H1 (cell line): ENCODE data around the gene PCCA. TPM values are rescaled to one million over a fixed set of nuclear protein-coding genes. Genes with fewer than 3 reads are reported as not detected.

Experiments used
- CTCF ChIA-PET: fragments of 300-600 bp; sonication (Branson Sonifier 250); formaldehyde crosslinking; loops from one replicate; lab custom pipeline; 2021; ENCODE audit not compliant: partially characterized antibody; lab: Charles Lee
- POLR2A ChIA-PET: fragments of 300-600 bp; sonication (Branson Sonifier 250); formaldehyde crosslinking; loops from one replicate; lab custom pipeline; 2021; ENCODE audit warnings: inconsistent platforms; ENCODE audit not compliant: partially characterized antibody; lab: Charles Lee
- DNase-seq, 2 experiments: peaks; one replicate each; pipeline versions ENCODE4 v3.0.0 to v3.0.0-alpha.2; 2010 to 2022; ENCODE audit warnings: low spot score in 2 of 2, low read depth in 1 of 2, mixed read lengths in 1 of 2
- FAIRE-seq: peaks from 2 replicates; lab custom pipeline; 2011; peaks lifted over from hg19 to GRCh38; lab: Jason Lieb, UNC
- H2AFZ ChIP-seq: 2 replicates; pipeline ENCODE4 v1.8.1; 2012; ENCODE audit warnings: low read length, inconsistent platforms
- H2AK5ac ChIP-seq: 2 replicates; pipeline ENCODE4 v1.6.1; 2013; ENCODE audit warnings: low read depth, low read length
- H2BK120ac ChIP-seq: replicated peaks from 2 replicates; pipeline ENCODE3; 2013; ENCODE audit warnings: low read depth, low read length, inconsistent platforms
- H2BK12ac ChIP-seq: 2 replicates; pipeline ENCODE4 v1.6.1; 2013; ENCODE audit warnings: low read depth, low read length
- H2BK15ac ChIP-seq: 2 replicates; pipeline ENCODE4 v1.6.1; 2013; ENCODE audit warnings: low read length
- H2BK20ac ChIP-seq: 2 replicates; pipeline ENCODE4 v1.6.1; 2013; ENCODE audit warnings: low read length
- H2BK5ac ChIP-seq: 2 replicates; pipeline ENCODE4 v1.6.1; 2013; ENCODE audit warnings: low read depth, low read length
- H3K14ac ChIP-seq: 2 replicates; pipeline ENCODE4 v1.6.1; 2013; ENCODE audit warnings: inconsistent platforms; ENCODE audit not compliant: insufficient read length
- H3K18ac ChIP-seq: 2 replicates; pipeline ENCODE4 v1.6.1; 2013; ENCODE audit warnings: low read length; ENCODE audit errors: extremely low read depth
- H3K23ac ChIP-seq: 2 replicates; pipeline ENCODE4 v1.6.1; 2013; ENCODE audit warnings: inconsistent platforms; ENCODE audit not compliant: insufficient read length
- H3K23me2 ChIP-seq: 2 replicates; pipeline ENCODE4 v1.6.1; 2013; ENCODE audit warnings: low read depth, low read length
- H3K27ac ChIP-seq: 2 replicates; pipeline ENCODE4 v1.6.1; 2011; ENCODE audit warnings: low read depth, low read length, inconsistent platforms
- H3K27me3 ChIP-seq, 4 experiments: replicated peaks in 1 of 4; 1 replicate in 1 of 4; 2 replicates in 3 of 4; pipeline versions ENCODE4 v1.6.1 to v1.8.1; 2011 to 2013; ENCODE audit warnings: low read length in 3 of 4, mild to moderate bottlenecking in 3 of 4, inconsistent platforms in 2 of 4, mixed read lengths in 2 of 4, moderate library complexity in 1 of 4; ENCODE audit not compliant: control insufficient read depth in 3 of 4, insufficient read depth in 3 of 4; ENCODE audit errors: extremely low read depth in 1 of 4
- H3K36me3 ChIP-seq, 4 experiments: 2 replicates each; pipeline versions ENCODE4 v1.6.1 to v1.8.1; 2011 to 2013; ENCODE audit warnings: mild to moderate bottlenecking in 4 of 4, low read length in 3 of 4, moderate library complexity in 2 of 4, control low read depth in 1 of 4, inconsistent platforms in 1 of 4; ENCODE audit not compliant: insufficient read depth in 4 of 4, control insufficient read depth in 2 of 4
- H3K4ac ChIP-seq: replicated peaks from 2 replicates; pipeline ENCODE3; 2013; ENCODE audit warnings: low read length, low read depth, mixed read lengths, inconsistent platforms; ENCODE audit not compliant: insufficient read length
- H3K4me1 ChIP-seq, 4 experiments: replicated peaks in 1 of 4; 1 replicate in 1 of 4; 2 replicates in 3 of 4; pipeline versions ENCODE4 v1.6.1 to v1.8.1; 2011 to 2013; ENCODE audit warnings: low read length in 3 of 4, inconsistent platforms in 2 of 4, mixed read lengths in 1 of 4; ENCODE audit not compliant: insufficient read depth in 4 of 4, control insufficient read depth in 3 of 4
- H3K4me2 ChIP-seq, 2 experiments: 2 replicates each; pipeline versions ENCODE4 v1.6.1 to v1.8.1; 2011 to 2013; ENCODE audit warnings: low read depth in 2 of 2, low read length in 2 of 2, control low read depth in 1 of 2, inconsistent platforms in 1 of 2, mild to moderate bottlenecking in 1 of 2; ENCODE audit not compliant: insufficient read depth in 1 of 2
- H3K4me3 ChIP-seq, 4 experiments: fragments of 200-600, 300-600 bp in 1 of 4; sonication (generic), shearing (Covaris generic), sonication (Bioruptor Twin) in 1 of 4; 2 replicates each; pipeline versions ENCODE4 v1.5.1 to v1.8.1; 2011 to 2016; ENCODE audit warnings: low read length in 4 of 4, low read depth in 3 of 4, control low read depth in 2 of 4, inconsistent platforms in 2 of 4, mild to moderate bottlenecking in 2 of 4, mixed read lengths in 1 of 4, moderate library complexity in 1 of 4; ENCODE audit not compliant: insufficient read depth in 2 of 4; ENCODE audit errors: extremely low read depth in 1 of 4
- H3K56ac ChIP-seq: replicated peaks from 2 replicates; pipeline ENCODE3; 2013; ENCODE audit warnings: low read depth, mild to moderate bottlenecking, mixed read lengths, low read length, inconsistent platforms; ENCODE audit not compliant: insufficient read length
- H3K79me1 ChIP-seq: 2 replicates; pipeline ENCODE4 v1.6.1; 2013; ENCODE audit warnings: low read depth, low read length, control low read depth
- H3K79me2 ChIP-seq, 2 experiments: 2 replicates each; pipeline versions ENCODE4 v1.6.1 to v1.8.1; 2012 to 2013; ENCODE audit warnings: low read length in 2 of 2, mild to moderate bottlenecking in 2 of 2, inconsistent platforms in 1 of 2; ENCODE audit not compliant: insufficient read depth in 2 of 2, control insufficient read depth in 1 of 2
- H3K9ac ChIP-seq, 4 experiments: replicated peaks in 1 of 4; 1 replicate in 1 of 4; 2 replicates in 3 of 4; pipeline versions ENCODE4 v1.6.1 to v1.8.1; 2011 to 2013; ENCODE audit warnings: low read depth in 3 of 4, low read length in 3 of 4, control low read depth in 2 of 4, mild to moderate bottlenecking in 2 of 4, moderate library complexity in 2 of 4, inconsistent platforms in 1 of 4; ENCODE audit errors: extremely low read depth in 1 of 4
- H3K9me3 ChIP-seq, 2 experiments: 2 replicates each; pipeline versions ENCODE4 v1.6.1 to v1.8.1; 2012 to 2013; ENCODE audit warnings: mild to moderate bottlenecking in 2 of 2, moderate library complexity in 2 of 2, control low read depth in 1 of 2, inconsistent platforms in 1 of 2, low read depth in 1 of 2, low read length in 1 of 2, mixed read lengths in 1 of 2; ENCODE audit not compliant: insufficient read depth in 2 of 2
- H4K20me1 ChIP-seq, 2 experiments: replicated peaks in 1 of 2; 2 replicates each; pipeline versions ENCODE3 to v1.8.1; 2011 to 2013; ENCODE audit warnings: inconsistent platforms in 2 of 2, low read length in 2 of 2, mild to moderate bottlenecking in 1 of 2; ENCODE audit not compliant: insufficient read depth in 2 of 2, control insufficient read depth in 1 of 2
- H4K5ac ChIP-seq: 2 replicates; pipeline ENCODE4 v1.6.1; 2013; ENCODE audit warnings: low read length, low read depth, mixed read lengths, inconsistent platforms; ENCODE audit not compliant: insufficient read length
- H4K8ac ChIP-seq: 2 replicates; pipeline ENCODE4 v1.8.0; 2013; ENCODE audit warnings: mild to moderate bottlenecking, moderate library complexity, low read length, inconsistent platforms; ENCODE audit not compliant: insufficient read depth; ENCODE audit errors: extremely low read depth
- H4K91ac ChIP-seq: replicated peaks from 2 replicates; pipeline ENCODE3; 2013; ENCODE audit warnings: low read length, mixed read lengths, inconsistent platforms; ENCODE audit not compliant: insufficient read length
- CHD1 ChIP-seq: IDR thresholded peaks from 2 replicates; pipeline ENCODE4 v1.6.1; 2012; ENCODE audit warnings: low read depth, low read length, improper control_type of control experiment
- E2F6 ChIP-seq: IDR thresholded peaks from 2 replicates; pipeline ENCODE4 v1.6.1; 2012; ENCODE audit warnings: inconsistent platforms
- EGR1 ChIP-seq: IDR thresholded peaks from 2 replicates; pipeline ENCODE4 v1.6.1; 2011; ENCODE audit warnings: low read depth, low read length, borderline replicate concordance
- JUN ChIP-seq: IDR thresholded peaks from 2 replicates; pipeline ENCODE4 v1.6.1; 2011; ENCODE audit warnings: low read depth, mild to moderate bottlenecking, improper control_type of control experiment, low read length
- JUND ChIP-seq: IDR thresholded peaks from 2 replicates; pipeline ENCODE4 v1.6.1; 2011; ENCODE audit warnings: mild to moderate bottlenecking, improper control_type of control experiment, low read length
- NANOG ChIP-seq: IDR thresholded peaks from 2 replicates; pipeline ENCODE4 v1.6.1; 2011; ENCODE audit warnings: low read length, low read depth, mild to moderate bottlenecking, inconsistent platforms; ENCODE audit not compliant: insufficient read depth, poor library complexity, severe bottlenecking
- PHF8 ChIP-seq: fragments of 200-600 bp; sonication (generic); conservative IDR thresholded peaks from 2 replicates; pipeline ENCODE4 v1.7.1; 2012; ENCODE audit warnings: low read depth, mild to moderate bottlenecking, inconsistent platforms, low read length, moderate library complexity
- SP2 ChIP-seq: IDR thresholded peaks from 2 replicates; pipeline ENCODE4 v1.6.1; 2012; ENCODE audit warnings: mild to moderate bottlenecking, low read length, inconsistent platforms
- TAF1 ChIP-seq: IDR thresholded peaks from 2 replicates; pipeline ENCODE4 v1.6.1; 2011; ENCODE audit warnings: mild to moderate bottlenecking, low read depth, low read length
- TEAD4 ChIP-seq: IDR thresholded peaks from 2 replicates; pipeline ENCODE4 v1.6.1; 2012; ENCODE audit warnings: low read depth, low read length, inconsistent platforms, mixed read lengths
- WGBS, 2 experiments: shearing (Covaris generic) in 1 of 2; methylation state at CpG; one replicate each; pipeline versions ENCODE4 v1.1.6 to v1.1.7; 2013 to 2015; ENCODE audit warnings: low lambda C conversion rate in 2 of 2, mixed read lengths in 2 of 2, inconsistent platforms in 1 of 2, low coverage in 1 of 2, missing lambda C conversion rate in 1 of 2; ENCODE audit not compliant: insufficient replicate concordance in 2 of 2, insufficient coverage in 1 of 2, insufficient read length in 1 of 2; ENCODE audit errors: extremely low coverage in 1 of 2, missing lambda C conversion rate in 1 of 2; 5-methylcytosine and 5-hydroxymethylcytosine counted together
- polyA plus RNA-seq, 7 experiments: library from polyadenylated mRNA; depleted of rRNA in 3 of 7; stranded (reverse) in 5 of 7; unstranded in 2 of 7; fragments of >200 nt in 5 of 7; fragments of 200-250 nt in 2 of 7; gene quantifications; 1 replicate in 5 of 7; 2 replicates in 1 of 7; 4 replicates in 1 of 7; pipeline versions ENCODE4 v1.2.1 to v1.2.3, GENCODE V29; 2011 to 2013; ENCODE audit warnings: missing spikeins in 2 of 7, mixed read lengths in 2 of 7
- total RNA-seq: library from RNA; stranded (reverse); fragmentation: NEBNext Ultra II Directional; extraction: Animal tissue kit (Norgen Biotek cat#: 25700); gene quantifications from 2 replicates; pipeline ENCODE4 v1.2.1, GENCODE V29; 2021

Gene PCCA
- total and polyA plus RNA-seq, 2 of the 8 experiments (the other 6 are each of a cell fraction or from before 2014, with no cell fraction given) = 18.4 to 49.8 TPM

- H3K9me3 ChIP-seq = no peaks in the 10 kb centered on the region
- H3K23ac ChIP-seq = no peak overlapping the region
- no peak overlapping the region for H3K4me2 ChIP-seq
- 88% methylated on average over 2 of the region's 2 CpGs; no CpG with 5 or more reads in 1 of the 2 experiments for WGBS, 2 experiments
- no peaks in the 10 kb centered on the region for H3K79me2 ChIP-seq
- H3K4ac ChIP-seq = no peak overlapping the region
- no peak overlapping the region for H3K18ac ChIP-seq
- H2BK15ac ChIP-seq = no peak overlapping the region
- no peaks in the 10 kb centered on the region for H3K27me3 ChIP-seq
- H4K5ac ChIP-seq = no peak overlapping the region
- no peak overlapping the region for H3K4me3 ChIP-seq
- no peak for DNase-seq
- H2BK120ac ChIP-seq = no peak overlapping the region
- FAIRE-seq = no peak
- no peaks in the 10 kb centered on the region for H3K4me1 ChIP-seq
- H2BK20ac ChIP-seq = no peak overlapping the region
- no peak overlapping the region for H3K9ac ChIP-seq
- no peak overlapping the region for H2BK5ac ChIP-seq
- no peak overlapping the region for H2BK12ac ChIP-seq
- H2AK5ac ChIP-seq = no peak overlapping the region
- H4K20me1 ChIP-seq = no peaks in the 10 kb centered on the region
- H3K79me1 ChIP-seq = peaks cover 2% of the 10 kb centered on the region; the same call in 1 of the 2 replicates
- no peak overlapping the region for H4K8ac ChIP-seq
- no peak for TF ChIP-seq CHD1
- TF ChIP-seq E2F6 = no peak
- no peak for TF ChIP-seq NANOG
- TF ChIP-seq SP2 = no peak
- TF ChIP-seq PHF8 = no peak
- TF ChIP-seq JUN = no peak
- TF ChIP-seq JUND = no peak
- no peak for TF ChIP-seq EGR1
- TF ChIP-seq TAF1 = no peak
- no peak for TF ChIP-seq TEAD4
- no peak overlapping the region for H3K56ac ChIP-seq
- ChIA-PET CTCF (interaction anchor here (0.9 to 1.6 kb wide), 3 partner anchors 11 to 223 kb away, joined by 3 to 4 read pairs (median 3); no protein-coding TSS in a partner anchor), POLR2A (no interaction called here)
- H2AFZ ChIP-seq = no peak overlapping the region
- no peak overlapping the region for H3K14ac ChIP-seq
- H4K91ac ChIP-seq = no peak overlapping the region
- H3K27ac ChIP-seq = no peak overlapping the region
- H3K36me3 ChIP-seq = no peaks in the 10 kb centered on the region
- H3K23me2 ChIP-seq = no peaks in the 10 kb centered on the region
Observed at GRCh38 chr13:100291624-100292023, 202.7 kb downstream of the PCCA start.
